Ecto neural progenitor cell (in vitro differentiated cells): Measurements from ENCODE around the gene ENOX1.
"Not testable (repeated sequence)": the region's sequence is repeated elsewhere in the genome, so short reads cannot be mapped to it uniquely, and the experiment has no call there.

Experiments
- DNase-seq: peaks from one replicate; pipeline ENCODE4 v3.0.0-alpha.2; 2018; ENCODE audit warnings: low spot score

Gene ENOX1

DNA sequence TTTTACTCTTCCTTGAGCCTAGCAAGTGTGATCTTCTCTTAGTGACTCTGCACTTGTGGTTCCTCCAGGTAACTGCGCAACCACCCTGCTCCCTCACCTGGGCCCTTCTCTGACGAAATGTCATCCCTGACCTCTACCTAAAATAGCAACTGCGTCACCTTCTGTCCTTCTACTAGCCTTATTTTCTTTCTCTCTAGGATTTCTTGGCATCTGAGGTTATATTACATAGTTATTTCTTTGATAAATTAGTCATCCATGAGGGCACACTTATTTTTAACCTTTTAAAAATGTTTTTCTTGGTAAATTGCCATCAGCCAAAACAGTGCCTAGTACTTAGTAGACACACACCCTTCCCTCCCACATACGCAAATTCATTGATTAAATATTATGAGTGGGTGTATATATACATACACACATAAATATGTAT lies 355.5 kb downstream of the ENOX1 start:
- no peak for DNase-seq

DNA sequence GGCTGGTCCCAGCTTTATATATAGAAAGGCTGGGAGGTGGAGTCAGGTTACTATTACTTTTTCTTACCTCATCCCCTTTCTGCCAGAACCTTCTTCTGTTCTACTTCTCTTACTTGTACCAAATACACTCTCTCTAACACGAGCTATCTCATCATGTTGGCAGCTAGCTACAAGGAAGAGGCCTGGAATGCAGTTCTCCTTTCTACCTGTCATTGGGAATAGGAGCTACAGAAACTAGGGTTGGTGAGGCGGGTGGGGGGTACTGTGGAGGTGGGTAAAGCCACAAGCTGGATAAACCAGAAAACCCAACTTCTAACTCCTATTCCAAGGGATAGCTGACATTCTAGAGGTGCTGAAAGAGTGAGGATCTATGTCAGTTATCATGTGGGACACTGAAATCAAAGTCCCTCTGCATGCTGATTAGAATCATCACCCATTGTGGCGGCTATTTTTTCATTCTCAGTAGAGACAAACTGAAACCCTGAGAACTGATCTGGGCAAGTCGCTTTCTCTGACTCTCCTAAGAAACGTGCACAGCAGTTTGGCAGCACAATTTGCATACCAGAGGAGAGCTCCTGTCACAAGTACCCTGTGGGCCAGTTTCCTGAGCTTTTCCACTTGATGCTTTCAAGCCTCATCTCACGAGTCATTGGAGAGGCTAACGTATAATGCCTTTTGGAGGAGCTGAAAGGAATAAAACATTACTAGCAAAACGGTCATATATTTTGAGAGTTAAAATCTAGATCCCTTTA lies 358.1 kb downstream of the ENOX1 start:
- DNase-seq = no peak

DNA sequence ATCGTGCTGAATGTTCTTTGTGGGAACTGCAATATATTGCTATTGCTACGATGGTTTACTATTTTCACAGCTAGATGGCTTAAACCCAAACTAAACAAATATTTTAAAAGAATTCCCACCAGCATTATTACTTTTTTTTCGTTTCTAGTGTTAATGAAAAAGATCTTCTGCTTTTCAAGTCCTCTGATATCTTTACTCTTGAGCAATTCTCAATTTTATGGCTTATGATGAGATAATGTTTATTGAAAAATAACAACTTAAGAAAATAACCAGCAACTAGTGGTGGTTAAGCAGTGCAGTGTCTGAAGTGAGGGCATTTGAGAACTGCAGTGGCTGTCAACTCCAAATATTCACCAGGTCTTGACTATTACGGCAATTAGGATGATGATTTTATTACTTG lies 360.4 kb downstream of the ENOX1 start:
- no peak for DNase-seq

GRCh38 chr13:43425234-43425633 lies 361.5 kb downstream of the ENOX1 start:
- no peak for DNase-seq

- no peak for DNase-seq
Measured at GRCh38 chr13:43424412-43424811, 362.4 kb downstream of the ENOX1 start.

DNA sequence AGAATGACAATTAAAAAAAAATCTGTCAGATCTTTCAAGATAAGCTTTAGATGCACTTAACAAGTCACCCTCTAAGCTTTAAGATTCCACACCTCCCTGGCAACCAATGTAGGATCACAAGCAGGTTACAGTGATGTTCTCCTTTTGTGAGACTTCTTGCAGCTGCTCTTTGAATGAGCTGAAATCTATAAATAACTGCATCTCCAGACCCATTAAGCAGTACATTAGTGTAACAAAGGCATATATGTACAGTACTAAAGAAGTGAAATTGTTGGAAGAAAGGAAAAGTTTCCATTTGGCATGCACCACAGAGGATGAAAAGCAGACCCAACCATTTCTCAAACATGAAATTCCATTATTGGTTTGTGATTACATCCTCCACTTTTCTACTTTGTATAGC lies 364.7 kb downstream of the ENOX1 start:
- no peak for DNase-seq

DNA sequence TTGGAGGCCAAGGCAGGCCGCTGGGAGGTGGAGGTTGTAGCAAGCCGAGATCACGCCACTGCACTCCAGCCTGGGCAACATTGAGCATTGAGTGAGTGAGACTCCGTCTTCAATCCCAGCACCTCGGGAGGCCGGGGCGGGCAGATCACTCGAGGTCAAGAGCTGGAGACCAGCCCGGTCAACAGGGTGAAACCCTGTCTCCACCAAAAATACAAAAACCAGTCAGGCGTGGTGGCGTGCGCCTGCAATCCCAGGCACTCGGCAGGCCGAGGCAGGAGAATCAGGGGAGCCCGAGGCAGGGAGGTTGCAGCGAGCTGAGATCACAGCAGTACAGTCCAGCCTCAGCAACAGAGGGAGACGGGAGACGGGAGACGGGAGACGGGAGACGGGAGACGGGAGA lies 369.9 kb downstream of the ENOX1 start:
- not testable (repeated sequence) for DNase-seq

- not testable (repeated sequence) for DNase-seq
Measured at GRCh38 chr13:43416408-43416807, 370.4 kb downstream of the ENOX1 start.

DNA sequence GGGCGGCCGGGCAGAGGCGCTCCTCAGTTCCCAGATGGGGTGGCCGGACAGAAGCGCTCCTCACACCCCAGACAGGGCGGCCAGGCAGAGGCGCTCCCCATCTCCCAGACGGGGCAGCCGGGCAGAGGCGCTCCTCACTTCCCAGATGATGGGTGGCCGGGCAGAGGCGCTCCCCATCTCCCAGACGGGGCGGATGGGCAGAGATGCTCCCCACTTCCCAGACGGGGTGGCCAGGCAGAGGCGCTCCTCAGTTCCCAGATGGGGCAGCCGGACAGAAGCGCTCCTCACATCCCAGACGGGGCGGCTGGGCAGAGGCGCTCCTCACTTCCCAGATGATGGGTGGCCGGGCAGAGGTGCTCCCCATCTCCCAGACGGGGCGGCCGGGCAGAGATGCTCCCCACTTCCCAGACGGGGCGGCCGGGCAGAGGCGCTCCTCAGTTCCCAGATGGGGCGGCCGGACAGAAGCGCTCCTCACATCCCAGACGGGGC lies 370.8 kb downstream of the ENOX1 start:
- not testable (repeated sequence) for DNase-seq

DNA sequence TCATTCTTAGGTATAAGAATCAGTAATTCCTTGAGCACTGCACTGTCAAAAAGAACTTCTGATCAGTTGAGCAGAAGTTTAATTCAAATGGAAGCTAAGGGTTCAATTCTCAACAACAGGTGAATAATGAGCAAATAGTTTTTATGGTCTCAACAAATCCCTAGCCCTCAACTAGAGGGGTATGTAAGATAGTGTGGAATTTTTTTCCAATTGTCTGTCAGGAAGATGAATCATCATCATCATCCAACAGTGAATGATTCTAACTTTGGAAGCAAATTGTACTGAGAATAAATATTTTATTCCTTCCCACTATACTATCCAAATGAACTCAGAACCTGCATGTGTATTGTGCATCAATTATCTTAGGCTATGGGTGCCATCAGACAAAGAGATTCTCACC lies 372.7 kb downstream of the ENOX1 start:
- DNase-seq = no peak

GRCh38 chr13:43411741-43412140 lies 375.0 kb downstream of the ENOX1 start:
- no peak for DNase-seq

DNA sequence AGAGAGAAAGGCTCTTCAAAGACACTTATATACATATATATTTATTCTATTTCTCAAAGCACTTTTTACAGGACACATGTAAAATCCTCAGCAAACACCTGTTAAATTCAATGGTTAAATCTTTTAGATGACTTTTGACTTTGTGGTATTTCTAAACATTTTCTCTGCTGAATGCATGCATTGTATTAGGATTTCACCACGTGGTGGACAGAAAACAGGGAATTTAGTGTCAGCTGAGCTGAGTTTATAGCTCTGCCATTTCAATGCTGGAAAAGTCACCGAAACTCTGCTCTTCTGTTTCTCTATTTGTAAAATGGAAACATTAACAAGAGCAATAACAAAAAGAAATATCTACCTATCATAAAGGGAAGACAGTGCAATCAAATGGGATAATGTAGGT lies 375.6 kb downstream of the ENOX1 start:
- no peak for DNase-seq

- no peak for DNase-seq
Measured at GRCh38 chr13:43408274-43408673, 378.5 kb downstream of the ENOX1 start.

- no peak for DNase-seq
Measured at GRCh38 chr13:43407023-43407581, 379.7 kb downstream of the ENOX1 start.

GRCh38 chr13:43405457-43405856 lies 381.3 kb downstream of the ENOX1 start:
- DNase-seq = no peak

DNA sequence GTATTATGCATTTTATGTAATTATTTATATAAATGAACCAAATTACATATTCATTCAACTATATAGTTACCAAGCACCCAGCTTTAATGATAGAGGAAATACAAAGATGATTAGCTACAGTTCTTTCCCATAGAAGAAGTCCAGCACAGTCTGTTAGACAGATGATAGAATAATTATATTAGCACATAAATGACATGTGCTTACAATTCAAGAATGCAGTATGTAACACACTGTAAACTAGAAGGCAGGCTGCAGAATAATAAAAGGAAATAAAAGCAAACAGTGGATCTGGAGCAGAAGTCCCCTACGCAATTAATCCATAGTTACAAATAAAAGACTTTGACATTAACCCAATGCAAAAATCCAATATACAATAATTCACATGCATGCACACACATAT lies 384.4 kb downstream of the ENOX1 start:
- no peak for DNase-seq

GRCh38 chr13:43401361-43401760 lies 385.4 kb downstream of the ENOX1 start:
- DNase-seq = no peak

- DNase-seq = no peak
Measured at GRCh38 chr13:43397111-43397510, 389.7 kb downstream of the ENOX1 start.

GRCh38 chr13:43391036-43391435 lies 395.7 kb downstream of the ENOX1 start:
- no peak for DNase-seq

- no peak for DNase-seq
Measured at GRCh38 chr13:43390619-43391018, 396.2 kb downstream of the ENOX1 start.

DNA sequence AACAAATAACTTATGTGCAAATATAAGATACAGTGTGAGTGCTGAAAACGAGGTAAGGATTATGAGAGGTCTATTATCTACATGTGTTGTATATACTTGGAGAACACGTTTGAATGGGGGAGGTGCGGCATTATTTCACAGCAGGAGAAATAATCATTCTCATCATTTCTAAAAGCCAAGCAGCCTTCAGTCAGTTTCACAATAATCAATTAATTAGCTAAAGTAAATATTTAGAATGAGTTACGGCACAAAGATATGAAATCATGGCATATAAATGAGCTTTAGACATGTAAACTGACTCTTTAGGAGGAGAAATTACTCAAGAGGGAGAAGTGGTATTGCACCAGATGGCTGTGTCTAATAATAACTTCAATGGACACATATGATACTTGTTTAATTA lies 396.8 kb downstream of the ENOX1 start:
- no peak for DNase-seq

GRCh38 chr13:43389573-43389972 lies 397.2 kb downstream of the ENOX1 start:
- DNase-seq = no peak

DNA sequence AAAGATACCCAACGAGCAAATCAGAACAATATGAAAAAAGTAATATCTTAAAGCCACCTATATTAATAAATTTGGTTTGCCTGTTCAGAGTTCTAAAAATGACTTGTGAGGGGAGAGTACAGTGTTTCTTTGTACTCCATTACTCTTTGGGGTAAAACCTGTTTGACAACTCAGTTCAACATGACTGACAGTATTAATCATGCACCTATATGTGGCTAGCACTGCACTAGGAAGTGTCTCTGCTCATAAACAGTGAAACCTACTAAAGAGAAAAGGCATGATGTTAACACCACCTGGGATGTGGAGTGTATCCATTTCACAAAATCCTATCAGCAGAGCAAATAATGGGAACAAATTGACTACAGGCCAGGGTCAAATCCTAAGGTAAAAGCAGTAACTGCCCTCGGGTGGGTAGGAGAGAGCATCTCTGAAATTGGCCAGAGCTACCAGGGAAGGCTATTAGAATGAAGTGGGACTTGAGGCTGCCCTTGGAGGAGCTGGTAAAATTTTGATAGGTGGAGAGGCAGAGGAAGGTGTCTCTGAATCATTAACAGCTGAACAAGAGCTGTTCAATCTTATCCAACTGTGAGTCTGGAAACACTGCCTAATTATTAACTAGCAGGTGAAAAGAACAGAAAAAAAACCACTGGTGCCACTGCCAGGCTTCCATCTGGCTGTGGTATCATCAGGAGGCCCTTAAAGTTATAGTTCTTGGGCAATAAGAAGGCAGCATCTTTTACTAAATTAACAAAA lies 398.3 kb downstream of the ENOX1 start:
- DNase-seq = no peak
